Measurements from ENCODE around the gene DUSP7. TPM values are rescaled to one million over a fixed set of nuclear protein-coding genes. Genes with fewer than 3 reads are reported as not detected.
"Not testable (repeated sequence)": the region's sequence is repeated elsewhere in the genome, so short reads cannot be mapped to it uniquely, and the experiment has no call there.

Gene DUSP7
- total RNA-seq, 6 donors from 2014 or later = 24.1 to 49.1 (median 35.3) TPM

DNA sequence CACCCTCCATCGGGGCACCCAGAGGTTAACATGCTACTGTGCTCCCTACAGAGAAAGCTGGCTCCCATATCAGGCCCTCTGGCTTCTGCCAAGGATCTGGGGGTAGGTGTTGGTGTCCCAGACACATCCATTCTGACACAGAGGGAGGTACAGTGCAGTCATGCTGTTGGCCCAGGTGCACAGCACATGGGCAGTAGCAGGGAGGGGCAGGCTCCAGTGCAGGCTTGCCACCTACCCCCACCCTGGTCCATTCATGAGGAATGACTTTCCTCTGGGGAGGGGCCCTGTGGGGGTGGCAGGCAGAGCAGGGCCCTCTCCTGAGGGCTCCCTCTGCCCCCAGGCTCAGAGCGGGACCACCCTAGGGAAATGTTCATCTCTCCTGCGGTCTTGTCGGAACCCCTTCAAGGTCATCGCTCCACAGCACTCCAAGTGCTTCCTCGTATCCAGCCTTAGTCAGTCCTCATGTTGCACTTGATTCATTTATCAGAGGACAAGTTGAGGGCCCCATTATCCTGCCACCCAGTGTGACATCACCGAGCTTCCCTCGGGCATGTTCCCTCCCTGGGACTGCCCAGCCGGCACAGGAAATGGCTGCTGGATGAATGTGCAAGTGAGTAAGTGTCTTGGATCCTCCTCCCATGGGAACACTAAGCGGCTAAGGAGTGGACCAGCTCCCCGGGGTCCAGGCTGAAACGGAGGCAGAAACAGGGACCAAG is 10.0 kb downstream of the DUSP7 start:
- peak; percentile 38 to 69 for ATAC-seq (ENCODE audit: low FRiP score in 2 of 2)
- peak in 1 of 2 donors; percentile 68 for DNase-seq
- H3K4me1 ChIP-seq = peaks cover 51 to 58% (median 52%) of the 10 kb centered on the region in 4 donors

DNA sequence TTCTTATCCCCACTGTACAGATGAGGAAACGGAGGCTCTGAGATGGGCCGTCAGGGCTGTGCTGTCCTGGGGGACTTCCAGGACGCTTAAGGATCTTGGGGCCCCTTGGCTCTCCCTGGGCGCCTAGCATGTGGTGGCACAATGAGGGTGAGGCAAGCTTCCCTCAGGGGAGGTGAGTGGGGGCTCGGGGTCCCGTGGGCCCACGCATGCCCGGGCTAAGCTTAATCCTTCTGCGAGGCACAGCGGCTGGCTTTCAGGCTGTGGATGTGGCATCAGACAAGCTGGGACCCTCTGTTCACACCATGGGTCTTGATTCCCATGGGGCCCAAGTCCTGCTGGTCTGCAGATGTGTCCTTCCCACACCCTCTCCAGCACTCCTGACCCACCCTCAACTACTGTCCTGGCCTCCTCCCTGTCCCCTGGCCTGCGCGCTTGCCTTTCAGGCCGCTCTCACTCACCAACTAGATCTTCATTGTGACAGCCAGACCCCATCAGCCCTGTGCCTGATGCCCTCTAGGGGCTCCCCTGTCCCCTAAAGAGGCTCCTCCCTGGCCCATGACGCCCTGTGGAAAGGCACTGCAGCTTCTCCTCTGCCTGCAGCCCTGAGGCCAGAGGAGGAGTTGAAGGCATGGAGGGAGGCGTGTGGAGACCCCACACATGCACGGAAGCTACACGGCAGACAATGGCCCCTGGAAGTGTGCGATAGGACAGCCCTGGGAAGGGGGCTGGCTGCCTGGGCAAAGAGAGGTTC is 11.3 kb downstream of the DUSP7 start:
- H3K27me3 ChIP-seq = no peaks in the 10 kb centered on the region
- peaks cover 51 to 58% (median 53%) of the 10 kb centered on the region in 4 donors for H3K4me1 ChIP-seq
- peak overlapping the region in 3 of 4 donors; percentile 83 to 92 (median 90) for H3K27ac ChIP-seq
- ATAC-seq (ENCODE audit: low FRiP score in 2 of 2) = no peak
- no peak for DNase-seq
- H3K36me3 ChIP-seq = peaks cover 7 to 21% (median 11%) of the 10 kb centered on the region in 4 donors
- TF ChIP-seq POLR2AphosphoS5 (IDR thresholded peaks at IDR 0.05) = no peak
- TF ChIP-seq EP300 (IDR thresholded peaks at IDR 0.05) = no peak
- TF ChIP-seq, protein P1, sequence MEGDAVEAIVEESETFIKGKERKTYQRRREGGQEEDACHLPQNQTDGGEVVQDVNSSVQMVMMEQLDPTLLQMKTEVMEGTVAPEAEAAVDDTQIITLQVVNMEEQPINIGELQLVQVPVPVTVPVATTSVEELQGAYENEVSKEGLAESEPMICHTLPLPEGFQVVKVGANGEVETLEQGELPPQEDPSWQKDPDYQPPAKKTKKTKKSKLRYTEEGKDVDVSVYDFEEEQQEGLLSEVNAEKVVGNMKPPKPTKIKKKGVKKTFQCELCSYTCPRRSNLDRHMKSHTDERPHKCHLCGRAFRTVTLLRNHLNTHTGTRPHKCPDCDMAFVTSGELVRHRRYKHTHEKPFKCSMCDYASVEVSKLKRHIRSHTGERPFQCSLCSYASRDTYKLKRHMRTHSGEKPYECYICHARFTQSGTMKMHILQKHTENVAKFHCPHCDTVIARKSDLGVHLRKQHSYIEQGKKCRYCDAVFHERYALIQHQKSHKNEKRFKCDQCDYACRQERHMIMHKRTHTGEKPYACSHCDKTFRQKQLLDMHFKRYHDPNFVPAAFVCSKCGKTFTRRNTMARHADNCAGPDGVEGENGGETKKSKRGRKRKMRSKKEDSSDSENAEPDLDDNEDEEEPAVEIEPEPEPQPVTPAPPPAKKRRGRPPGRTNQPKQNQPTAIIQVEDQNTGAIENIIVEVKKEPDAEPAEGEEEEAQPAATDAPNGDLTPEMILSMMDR (IDR thresholded peaks at IDR 0.05) = no peak
- no peak for TF ChIP-seq POLR2A (IDR thresholded peaks at IDR 0.05)
- 93 to 97% methylated on average over 14 to 18 of the region's 18 CpGs for WGBS, 2 donors
- no peaks in the 10 kb centered on the region for H3K9me3 ChIP-seq
- H3K4me3 ChIP-seq = no peak overlapping the region

More for the DNA sequence above, 10.0 kb downstream of the DUSP7 start:
- H3K4me3 ChIP-seq = no peak overlapping the region
- H3K9me3 ChIP-seq = no peaks in the 10 kb centered on the region
- H3K36me3 ChIP-seq = peaks cover 13 to 34% (median 23%) of the 10 kb centered on the region in 4 donors
- peak overlapping the region; percentile 83 to 92 (median 86) for H3K27ac ChIP-seq
- no peaks in the 10 kb centered on the region for H3K27me3 ChIP-seq
- TF ChIP-seq EP300 (IDR thresholded peaks at IDR 0.05) (peak in 2 of 4 donors; percentile 61 to 81), POLR2AphosphoS5 (IDR thresholded peaks at IDR 0.05) (peak; percentile 73 to 84), POLR2A (IDR thresholded peaks at IDR 0.05) (no peak)
- TF ChIP-seq, protein P1 (IDR thresholded peaks at IDR 0.05) = no peak
- 51 to 52% methylated on average over 10 to 12 of the region's 12 CpGs for WGBS, 2 donors

DNA sequence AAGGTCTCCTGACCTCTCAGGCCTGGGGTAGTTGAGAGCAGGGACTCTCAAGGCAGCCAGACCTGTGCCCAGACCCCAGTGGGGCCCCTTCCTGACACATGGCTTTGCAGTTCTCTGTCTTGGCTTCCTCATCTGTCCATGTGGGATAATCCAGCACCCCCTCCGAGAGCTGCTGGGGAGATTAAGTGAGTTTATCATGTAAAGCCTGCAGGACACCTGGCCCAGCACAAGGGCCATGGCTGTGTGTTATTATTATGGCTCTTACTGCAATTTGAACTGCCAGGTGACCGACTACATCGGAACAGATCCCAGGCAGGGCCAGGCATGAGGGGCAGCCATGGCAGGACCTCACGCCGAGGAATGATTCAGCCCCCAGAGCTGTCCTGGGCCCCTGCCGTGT is 12.6 kb downstream of the DUSP7 start:
- Histone ChIP-seq H3K4me3 (no peak overlapping the region), H3K9me3 (no peaks in the 10 kb centered on the region), H3K4me1 (peaks cover 48 to 59% (median 52%) of the 10 kb centered on the region in 4 donors), H3K27me3 (no peaks in the 10 kb centered on the region), H3K27ac (peak overlapping the region in 2 of 4 donors; percentile 20 to 24), H3K36me3 (peaks cover 0 to 8% (median 0%) of the 10 kb centered on the region in 4 donors)
- DNase-seq (no peak), ATAC-seq (ENCODE audit: low FRiP score in 2 of 2) (no peak)
- TF ChIP-seq POLR2A (IDR thresholded peaks at IDR 0.05) = no peak
- no peak for TF ChIP-seq POLR2AphosphoS5 (IDR thresholded peaks at IDR 0.05)
- TF ChIP-seq, protein P1 (IDR thresholded peaks at IDR 0.05) = no peak
- TF ChIP-seq EP300 (IDR thresholded peaks at IDR 0.05) = no peak
- WGBS, 2 donors = 85 to 86% methylated on average over 6 of the region's 6 CpGs

DNA sequence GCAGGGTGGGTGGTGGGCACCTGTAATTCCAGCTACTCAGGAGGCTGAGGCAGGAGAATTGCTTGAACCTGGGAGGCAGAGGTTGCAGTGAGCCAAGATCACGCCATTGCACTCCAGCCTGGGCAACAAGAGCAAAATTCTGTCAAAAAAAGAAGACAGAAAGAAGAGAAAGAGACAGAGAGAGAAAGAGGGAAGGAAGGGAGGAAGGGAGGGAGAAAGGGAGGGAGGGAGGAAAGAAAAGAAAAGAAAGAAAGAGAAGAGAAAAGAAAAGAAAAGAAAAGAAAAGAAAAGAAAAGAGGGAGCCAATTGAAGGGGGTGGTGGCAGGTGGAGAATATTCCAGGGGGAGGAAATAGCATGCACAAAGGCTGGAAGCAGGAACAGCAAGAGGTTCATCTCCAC is 13.3 kb downstream of the DUSP7 start:
- peaks cover 41 to 52% (median 48%) of the 10 kb centered on the region in 4 donors for H3K4me1 ChIP-seq
- not testable (repeated sequence) for H3K27ac ChIP-seq; H3K4me3 ChIP-seq; ATAC-seq (ENCODE audit: low FRiP score in 2 of 2); H3K36me3 ChIP-seq; H3K27me3 ChIP-seq; DNase-seq; H3K9me3 ChIP-seq
- 90 to 92% methylated on average over 1 of the region's 1 CpG for WGBS, 2 donors

DNA sequence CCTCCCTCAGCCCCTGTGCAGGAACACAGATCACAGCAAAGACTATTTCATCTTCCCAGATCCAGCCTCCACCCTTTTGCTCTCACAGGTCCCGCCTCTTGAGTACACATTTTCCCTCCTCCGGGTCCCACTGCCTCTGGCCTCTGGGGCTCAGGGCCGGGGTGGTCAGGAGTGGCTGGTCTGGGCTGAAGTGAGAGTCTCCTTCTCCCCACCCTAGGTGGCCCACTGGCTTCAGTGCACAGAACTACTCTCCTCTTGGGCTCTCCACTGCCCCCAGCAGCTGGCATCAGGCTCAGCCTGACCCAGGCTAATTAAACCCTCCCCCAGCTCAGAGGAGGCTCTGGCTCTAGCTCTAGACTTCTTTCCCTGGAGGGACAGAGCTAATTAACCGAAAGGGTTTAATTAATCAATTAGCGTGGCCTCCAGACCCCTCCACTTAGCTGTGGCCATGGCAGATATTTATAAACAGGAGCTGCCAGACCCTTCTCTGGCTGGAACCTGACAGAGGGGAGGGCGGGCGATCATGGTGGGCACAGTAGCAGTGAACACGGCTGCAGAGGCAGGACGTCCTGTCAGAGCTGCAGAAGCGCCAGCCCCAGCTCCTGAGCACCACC is 15.1 kb downstream of the DUSP7 start:
- DNase-seq (no peak), ATAC-seq (ENCODE audit: low FRiP score in 2 of 2) (no peak)
- no peaks in the 10 kb centered on the region for H3K9me3 ChIP-seq
- H3K27me3 ChIP-seq = no peaks in the 10 kb centered on the region
- WGBS, 2 donors = 76 to 77% methylated on average over 10 of the region's 10 CpGs
- H3K4me1 ChIP-seq = peaks cover 25 to 35% (median 31%) of the 10 kb centered on the region in 4 donors
- H3K36me3 ChIP-seq = no peaks in the 10 kb centered on the region
- H3K27ac ChIP-seq = peak overlapping the region; percentile 59 to 90 (median 85)
- no peak for TF ChIP-seq POLR2AphosphoS5 (IDR thresholded peaks at IDR 0.05)
- TF ChIP-seq EP300 (IDR thresholded peaks at IDR 0.05) = no peak
- TF ChIP-seq, protein P1 (IDR thresholded peaks at IDR 0.05) = peak in 1 of 6 experiments; percentile 20
- no peak for TF ChIP-seq POLR2A (IDR thresholded peaks at IDR 0.05)
- no peak overlapping the region for H3K4me3 ChIP-seq
